HG03460 (cell line): ENCODE results near the gene CRACR2B.

Experiments
- ATAC-seq: cut with Tn5 transposase; IDR thresholded peaks from one replicate; pipeline ENCODE4 v1.9.1; 2021; ENCODE audit not compliant: unreplicated experiment

Gene CRACR2B

GRCh38 chr11:865462-866430, 38.0 kb downstream of the CRACR2B start:
- no peak for ATAC-seq

- no peak for ATAC-seq
These were observed 38.8 kb downstream of the CRACR2B start for GRCh38 chr11:866481-866880.

GRCh38 chr11:867856-868358, 40.2 kb downstream of the CRACR2B start:
- ATAC-seq = no peak

- no peak for ATAC-seq
These were observed 40.7 kb downstream of the CRACR2B start for GRCh38 chr11:868394-868793.

GRCh38 chr11:868802-869201, 41.1 kb downstream of the CRACR2B start:
- ATAC-seq = no peak

- no peak for ATAC-seq
These were observed 41.8 kb downstream of the CRACR2B start for GRCh38 chr11:869399-870126.

- ATAC-seq = no peak
These were observed 42.4 kb downstream of the CRACR2B start for GRCh38 chr11:870127-870413.

GRCh38 chr11:870418-870817, 42.7 kb downstream of the CRACR2B start:
- no peak for ATAC-seq

- ATAC-seq = no peak
These were observed 43.8 kb downstream of the CRACR2B start for GRCh38 chr11:871472-871871.

- no peak for ATAC-seq
These were observed 45.1 kb downstream of the CRACR2B start for GRCh38 chr11:872799-873198.

GRCh38 chr11:873706-874105, 46.0 kb downstream of the CRACR2B start:
- ATAC-seq = no peak

GRCh38 chr11:875203-875602, 47.5 kb downstream of the CRACR2B start:
- ATAC-seq = no peak

- ATAC-seq = no peak
These were observed 48.1 kb downstream of the CRACR2B start for GRCh38 chr11:875769-876301.

- no peak for ATAC-seq
These were observed 48.8 kb downstream of the CRACR2B start for GRCh38 chr11:876545-876944.

- ATAC-seq = no peak
These were observed 49.8 kb downstream of the CRACR2B start for GRCh38 chr11:877565-877964.

- no peak for ATAC-seq
These were observed 52.7 kb downstream of the CRACR2B start for GRCh38 chr11:880447-880846.
